HepG2 (cell line): ENCODE measurements around the gene CASTOR1. TPM values are rescaled to one million over a fixed set of nuclear protein-coding genes. Genes with fewer than 3 reads are reported as not detected.

Source experiments
- ATAC-seq: fragments of 200-7000 bp; cut with Tn5 transposase; 3 replicates; pipeline ENCODE4 v1.9.1; 2020; ENCODE audit warnings: mild to moderate bottlenecking, moderate library complexity
- BruUV-seq: library from RNA; stranded (reverse); fragments of 400-500 nt; replicated peaks from 2 replicates; lab custom pipeline; 2021; lab: Mats Ljungman, UMichigan
- CTCF ChIA-PET: fragments of 300-600 bp; formaldehyde crosslinking; extraction: SDS; loops from one replicate; lab custom pipeline; 2021; ENCODE audit warnings: low total read pairs, inconsistent platforms, low intra/inter-chr PET ratio; lab: Yijun Ruan, JAX
- POLR2A ChIA-PET: fragments of 350-600 bp; sonication (Branson Sonifier 250); formaldehyde crosslinking; loops from one replicate; lab custom pipeline; 2020; ENCODE audit warnings: antibody characterized with exemption, inconsistent platforms; lab: Yijun Ruan, JAX
- DNase-seq: peaks from one replicate; pipeline ENCODE4 v3.0.0-alpha.2; 2015; ENCODE audit warnings: low spot score
- FAIRE-seq: peaks from 3 replicates; lab custom pipeline; 2011; peaks lifted over from hg19 to GRCh38; lab: Jason Lieb, UNC
- H2AFZ ChIP-seq: one replicate; pipeline ENCODE4 v1.6.1; 2011; ENCODE audit warnings: low read length, inconsistent platforms
- H3K27ac ChIP-seq: fragments of 300-600 bp; 3 replicates; pipeline ENCODE4 v1.8.0; 2011; ENCODE audit warnings: mixed run types, mild to moderate bottlenecking, mixed read lengths, low read length, inconsistent platforms; ENCODE audit not compliant: insufficient read depth; ENCODE audit errors: extremely low read length
- H3K27me3 ChIP-seq, 2 experiments: fragments of 200-600 bp in 1 of 2; 2 replicates in 1 of 2; 3 replicates in 1 of 2; pipeline versions ENCODE4 v1.6.0 to v1.8.0; 2011; ENCODE audit warnings: low read length in 2 of 2, mild to moderate bottlenecking in 2 of 2, moderate library complexity in 2 of 2, inconsistent platforms in 1 of 2; ENCODE audit not compliant: insufficient read depth in 2 of 2, control insufficient read depth in 1 of 2
- H3K36me3 ChIP-seq, 2 experiments: fragments of 200-600 bp in 1 of 2; replicated peaks in 1 of 2; 2 replicates in 1 of 2; 3 replicates in 1 of 2; pipeline versions ENCODE4 v1.5.1 to v1.8.0; 2011; ENCODE audit warnings: low read length in 2 of 2, inconsistent platforms in 1 of 2; ENCODE audit not compliant: insufficient read depth in 2 of 2, control insufficient read depth in 1 of 2
- H3K4me1 ChIP-seq: 2 replicates; pipeline ENCODE4 v1.5.1; 2012; ENCODE audit warnings: low read length, inconsistent platforms; ENCODE audit not compliant: insufficient read depth
- H3K4me2 ChIP-seq: 2 replicates; pipeline ENCODE4 v1.6.0; 2011; ENCODE audit warnings: low read depth, low read length, inconsistent platforms
- H3K4me3 ChIP-seq, 3 experiments: fragments of 200-600 bp in 1 of 3; sonication (generic), shearing (Covaris generic) in 1 of 3; replicated peaks in 1 of 3; 2 replicates each; pipeline ENCODE4 v1.5.1; 2011 to 2016; ENCODE audit warnings: low read length in 3 of 3, inconsistent platforms in 2 of 3, low read depth in 2 of 3, mild to moderate bottlenecking in 2 of 3, control low read depth in 1 of 3, mixed read lengths in 1 of 3; ENCODE audit not compliant: insufficient read depth in 1 of 3
- H3K79me2 ChIP-seq: one replicate; pipeline ENCODE4 v1.6.1; 2011; ENCODE audit warnings: low read length, inconsistent platforms; ENCODE audit not compliant: insufficient read depth
- H3K9ac ChIP-seq: 2 replicates; pipeline ENCODE4 v1.6.0; 2011; ENCODE audit warnings: mild to moderate bottlenecking, low read depth, low read length, inconsistent platforms; ENCODE audit not compliant: insufficient read depth
- H3K9me3 ChIP-seq: 2 replicates; pipeline ENCODE4 v1.5.1; 2012; ENCODE audit warnings: mild to moderate bottlenecking, low read length
- H4K20me1 ChIP-seq: 2 replicates; pipeline ENCODE4 v1.6.0; 2011; ENCODE audit warnings: inconsistent platforms, mild to moderate bottlenecking, low read length, moderate library complexity; ENCODE audit not compliant: insufficient read depth
- ATM ChIP-seq: fragments of 450-650 bp; IDR thresholded peaks from 2 replicates; pipeline ENCODE4 v1.7.1; 2017; ENCODE audit warnings: mild to moderate bottlenecking, borderline replicate concordance
- CCDC6 ChIP-seq: sonication (generic); formaldehyde crosslinking; IDR thresholded peaks from 2 replicates; pipeline ENCODE4 v1.8.1; 2022; ENCODE audit warnings: mild to moderate bottlenecking, missing genetic modification reagents, moderate library complexity
- ELF3 ChIP-seq: IDR thresholded peaks from 2 replicates; pipeline ENCODE4 v1.6.1; 2016; ENCODE audit warnings: missing genetic modification reagents, missing compliant biosample characterization
- FOXA1 ChIP-seq, 2 experiments: fragments of 450-650 bp in 1 of 2; sonication (generic) in 1 of 2; formaldehyde crosslinking in 1 of 2; IDR thresholded peaks; 2 replicates each; pipeline versions ENCODE4 v1.4.0 to v1.6.1; 2016 to 2020; ENCODE audit warnings: missing genetic modification reagents in 1 of 2
- HINFP ChIP-seq: sonication (generic); formaldehyde crosslinking; IDR thresholded peaks from 2 replicates; pipeline ENCODE4 v1.4.0; 2020; ENCODE audit warnings: low read depth, mild to moderate bottlenecking, missing genetic modification reagents
- NFE2L2 ChIP-seq: fragments of 150-350 bp; IDR thresholded peaks from 2 replicates; pipeline ENCODE4 v1.6.1; 2014; ENCODE audit warnings: low read length
- POLR2AphosphoS2 ChIP-seq: IDR thresholded peaks from 2 replicates; pipeline ENCODE4 v1.6.1; 2011; ENCODE audit warnings: low read depth, low read length, improper control_type of control experiment
- RFX5 ChIP-seq: IDR thresholded peaks from 2 replicates; pipeline ENCODE4 v1.6.1; 2011; ENCODE audit warnings: low read depth, low read length, improper control_type of control experiment
- ZFP1 ChIP-seq: IDR thresholded peaks from 2 replicates; pipeline ENCODE4 v1.6.1; 2016
- ZNF33B ChIP-seq: sonication (generic); formaldehyde crosslinking; IDR thresholded peaks from 2 replicates; pipeline ENCODE4 v1.5.1; 2020; ENCODE audit warnings: mild to moderate bottlenecking, missing genetic modification reagents
- ZNF589 ChIP-seq: sonication (generic); formaldehyde crosslinking; conservative IDR thresholded peaks from 2 replicates; pipeline ENCODE4 v1.8.0; 2022; ENCODE audit warnings: mild to moderate bottlenecking, moderate library complexity, missing genetic modification reagents
- ZNF619 ChIP-seq: sonication (generic); formaldehyde crosslinking; IDR thresholded peaks from 2 replicates; pipeline ENCODE4 v1.4.0; 2020; ENCODE audit warnings: mild to moderate bottlenecking, missing genetic modification reagents
- ZNF7 ChIP-seq: IDR thresholded peaks from 2 replicates; pipeline ENCODE4 v1.6.1; 2016; ENCODE audit warnings: missing biosample characterization, missing genetic modification reagents
- ZNF772 ChIP-seq: sonication (generic); formaldehyde crosslinking; IDR thresholded peaks from 2 replicates; pipeline ENCODE4 v1.5.0; 2020; ENCODE audit warnings: mild to moderate bottlenecking, missing genetic modification reagents
- WGBS: methylation state at CpG from one replicate; pipeline ENCODE4 v1.1.6; 2017; ENCODE audit warnings: low lambda C conversion rate; 5-methylcytosine and 5-hydroxymethylcytosine counted together
- in situ Hi-C: cut with HindIII; loops from 2 replicates; pipeline ENCODE4 v1.10.0; 2017; ENCODE audit warnings: low pct_unique_long_range_greater_than_20kb; ENCODE audit not compliant: extremely low pct_ligation_motif_present
- intact Hi-C: fragments of 100-400 bp; cut with micrococcal nuclease; formaldehyde crosslinking; loops from one replicate; pipeline ENCODE4 v1.10.0; 2022; ENCODE audit not compliant: unreplicated experiment
- polyA plus RNA-seq, 8 experiments: library from polyadenylated mRNA; depleted of rRNA in 3 of 8; stranded (reverse) in 7 of 8; unstranded in 1 of 8; fragments of >200 nt; fragmentation: Illumina TruSeq in 4 of 8; extraction: Trizol in 4 of 8; gene quantifications; 2 replicates each; pipeline versions ENCODE4 v1.2.1 to v1.2.3, GENCODE V29; 2011 to 2016; ENCODE audit warnings: low read depth in 4 of 8, missing spikeins in 1 of 8, mixed read lengths in 1 of 8; ENCODE audit not compliant: insufficient read depth in 1 of 8
- total RNA-seq, 5 experiments: library from RNA; depleted of rRNA; stranded (reverse); fragments of >200 nt; fragmentation: Illumina TruSeq; extraction: Trizol; gene quantifications; 2 replicates each; pipeline ENCODE4 v1.2.3, GENCODE V29; 2016; ENCODE audit warnings: low read depth in 1 of 5
- TF ChIP-seq, protein P1 (sequence below): IDR thresholded peaks from 2 replicates; pipeline ENCODE4 v1.6.1; 2016; ENCODE audit warnings: missing compliant biosample characterization, missing genetic modification reagents, borderline replicate concordance

CASTOR1 gene
- total and polyA plus RNA-seq, 2 of the 13 experiments (the other 11 are each of a cell fraction or from before 2014, with no cell fraction given) = 2.6 to 4.4 TPM

GRCh38 chr22:30293026-30293425, 3.7 kb upstream of the CASTOR1 start:
- no peaks in the 10 kb centered on the region; a peak in 1 of 5 replicates for H3K27me3 ChIP-seq
- no peak overlapping the region for H3K27ac ChIP-seq
- no peak overlapping the region for H3K4me3 ChIP-seq
- BruUV-seq = no TSS peak
- FAIRE-seq (no peak), ATAC-seq (no peak), DNase-seq (no peak)
- H3K4me1 ChIP-seq = peaks cover 27% of the 10 kb centered on the region
- peaks cover 6 to 12% of the 10 kb centered on the region in 2 experiments; a peak in 2 of 5 replicates for H3K36me3 ChIP-seq
- no peak overlapping the region for H3K9ac ChIP-seq
- H2AFZ ChIP-seq = no peak overlapping the region
- ChIA-PET POLR2A (no interaction called here), CTCF (no interaction called here)
- no peaks in the 10 kb centered on the region for H3K9me3 ChIP-seq
- in situ Hi-C loops (no loop called here), intact Hi-C loops (no loop called here)
- no peaks in the 10 kb centered on the region for H4K20me1 ChIP-seq
- H3K79me2 ChIP-seq = no peaks in the 10 kb centered on the region
- 93% methylated on average over 5 of the region's 7 CpGs for WGBS
- TF ChIP-seq NFE2L2 (no peak), ZNF33B (CRISPR knock-in tag) (no peak), POLR2AphosphoS2 (no peak)
- TF ChIP-seq, all 625 proteins: peak for 0
- no peak overlapping the region for H3K4me2 ChIP-seq

- ATAC-seq (no peak), FAIRE-seq (no peak), DNase-seq (no peak)
- no peak overlapping the region for H3K9ac ChIP-seq
- H3K36me3 ChIP-seq = peaks cover 6 to 12% of the 10 kb centered on the region in 2 experiments; a peak in 2 of 5 replicates
- WGBS = 97% methylated on average over 13 of the region's 18 CpGs
- intact Hi-C loops (no loop called here), in situ Hi-C loops (no loop called here)
- POLR2A ChIA-PET = interaction anchor here (4.0 kb wide), 1 partner anchor 35 kb away, joined by 19 read pairs; the partner anchor contains the start of gene TBC1D10A
- no TSS peak for BruUV-seq
- no peak overlapping the region for H3K4me2 ChIP-seq
- H4K20me1 ChIP-seq = no peaks in the 10 kb centered on the region
- CTCF ChIA-PET = no interaction called here
- no peaks in the 10 kb centered on the region; a peak in 1 of 5 replicates for H3K27me3 ChIP-seq
- H3K4me1 ChIP-seq = peaks cover 29% of the 10 kb centered on the region
- H2AFZ ChIP-seq = no peak overlapping the region
- no peaks in the 10 kb centered on the region for H3K79me2 ChIP-seq
- H3K27ac ChIP-seq = no peak overlapping the region
- H3K9me3 ChIP-seq = no peaks in the 10 kb centered on the region
- no peak overlapping the region for H3K4me3 ChIP-seq
- TF ChIP-seq ATM = no peak
- no peak for TF ChIP-seq HINFP (CRISPR knock-in tag)
- no peak for TF ChIP-seq ZFP1 (CRISPR knock-in tag)
- no peak for TF ChIP-seq RFX5
- no peak for TF ChIP-seq ZNF772 (CRISPR knock-in tag)
- no peak for TF ChIP-seq ZNF7
- TF ChIP-seq, protein P1, sequence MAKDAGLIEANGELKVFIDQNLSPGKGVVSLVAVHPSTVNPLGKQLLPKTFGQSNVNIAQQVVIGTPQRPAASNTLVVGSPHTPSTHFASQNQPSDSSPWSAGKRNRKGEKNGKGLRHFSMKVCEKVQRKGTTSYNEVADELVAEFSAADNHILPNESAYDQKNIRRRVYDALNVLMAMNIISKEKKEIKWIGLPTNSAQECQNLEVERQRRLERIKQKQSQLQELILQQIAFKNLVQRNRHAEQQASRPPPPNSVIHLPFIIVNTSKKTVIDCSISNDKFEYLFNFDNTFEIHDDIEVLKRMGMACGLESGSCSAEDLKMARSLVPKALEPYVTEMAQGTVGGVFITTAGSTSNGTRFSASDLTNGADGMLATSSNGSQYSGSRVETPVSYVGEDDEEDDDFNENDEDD (CRISPR knock-in tag) = no peak
- TF ChIP-seq ELF3 = no peak
- TF ChIP-seq FOXA1 (IDR thresholded peaks at IDR 0.05) = no peak
- no peak for TF ChIP-seq FOXA1 (CRISPR knock-in tag; IDR thresholded peaks at IDR 0.05)
- TF ChIP-seq CCDC6 (CRISPR knock-in tag) = no peak
- TF ChIP-seq ZNF589 (CRISPR knock-in tag) = no peak
- no peak for TF ChIP-seq ZNF619 (CRISPR knock-in tag)
Observed at GRCh38 chr22:30292069-30292970, 3.0 kb upstream of the CASTOR1 start.
